ENCODE data around the gene PHYHIPL.

Gene PHYHIPL

GRCh38 chr10:59258890-59259289, 82.4 kb downstream of the PHYHIPL start:
- DNase-seq, result no peak

- DNase-seq, result no peak
Measured at GRCh38 chr10:59265141-59265540, 88.7 kb downstream of the PHYHIPL start.

- DNase-seq, result no peak
Measured at GRCh38 chr10:59266321-59266720, 89.9 kb downstream of the PHYHIPL start.

GRCh38 chr10:59268460-59268859, 92.0 kb downstream of the PHYHIPL start:
- no peak for DNase-seq

- no peak for DNase-seq
Measured at GRCh38 chr10:59269651-59270050, 93.2 kb downstream of the PHYHIPL start.

DNA sequence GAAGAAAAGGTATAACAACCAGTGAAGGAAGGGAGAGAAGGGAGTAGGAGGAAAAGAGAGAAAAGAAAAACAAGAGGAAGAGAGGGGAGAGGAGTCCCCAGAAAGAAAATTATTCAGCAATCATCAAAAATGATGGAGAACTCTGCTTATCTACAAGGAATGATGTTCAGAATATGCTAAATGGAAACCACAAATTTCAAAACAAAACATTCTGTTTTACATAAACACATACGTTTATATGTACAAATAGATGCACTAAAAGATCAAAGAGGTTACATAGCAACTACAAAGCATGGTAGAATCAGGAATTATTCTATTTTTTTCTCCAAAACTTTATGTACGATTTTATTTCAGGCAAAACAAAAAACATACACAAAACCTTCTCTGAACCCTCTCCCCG, 94.0 kb downstream of the PHYHIPL start:
- DNase-seq, result no peak

DNA sequence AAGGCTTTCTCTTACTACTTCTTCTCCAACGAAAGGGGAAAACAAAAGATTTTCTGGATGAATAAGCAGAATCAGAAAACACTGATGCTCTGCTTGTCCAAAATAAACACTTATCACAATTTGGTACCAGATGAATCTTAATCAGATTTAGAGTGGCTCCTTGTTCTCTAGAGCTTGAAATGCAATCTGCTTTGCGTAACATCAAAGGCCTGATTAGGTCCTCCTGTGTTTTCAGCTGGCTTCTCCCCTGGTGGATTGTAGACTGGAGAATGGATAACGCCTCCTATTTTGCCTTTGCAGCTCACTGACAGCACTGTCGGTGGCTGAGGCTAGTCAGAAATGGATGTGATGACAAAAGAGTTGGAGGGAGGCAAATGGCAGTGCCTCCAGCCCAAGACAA, 94.7 kb downstream of the PHYHIPL start:
- DNase-seq, result no peak

GRCh38 chr10:59272061-59272460, 95.6 kb downstream of the PHYHIPL start:
- no peak for DNase-seq

DNA sequence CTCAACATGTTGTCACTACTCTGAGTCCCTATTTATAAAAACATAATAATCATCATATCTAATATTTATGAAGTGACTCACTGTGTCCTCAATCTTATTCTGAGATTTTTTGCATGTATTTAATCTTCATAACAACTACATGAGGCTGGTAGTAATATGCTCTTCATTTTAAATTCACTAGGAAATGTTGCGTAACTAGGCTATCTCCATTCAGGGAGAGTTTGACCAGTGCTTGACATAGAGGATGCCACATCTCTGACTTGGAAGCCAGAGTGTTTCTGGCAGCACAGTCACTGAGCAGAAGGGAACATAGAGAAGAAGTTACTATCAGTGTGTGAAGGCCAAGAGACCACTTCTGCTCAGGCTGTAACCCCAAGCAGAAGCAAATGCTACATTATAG, 97.0 kb downstream of the PHYHIPL start:
- no peak for DNase-seq

GRCh38 chr10:59276133-59276532, 99.7 kb downstream of the PHYHIPL start:
- DNase-seq, result no peak

DNA sequence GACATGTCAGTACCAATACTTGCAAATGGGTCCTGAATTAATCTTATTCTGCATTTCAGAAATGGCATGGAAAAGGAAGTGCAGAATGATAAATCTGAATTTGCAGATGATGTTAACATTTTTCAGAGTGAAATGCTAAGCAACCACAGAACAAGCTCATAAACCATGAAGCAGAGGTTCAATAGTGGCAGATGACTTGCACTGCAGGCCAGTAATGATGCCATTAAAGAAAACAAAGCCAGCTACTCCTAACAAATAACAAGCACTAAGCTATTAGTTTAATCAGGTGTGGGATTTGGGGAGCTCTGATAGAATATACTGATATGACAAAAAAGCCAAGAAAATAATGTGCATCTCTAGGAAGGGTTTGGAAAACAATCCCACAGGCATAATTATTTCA, 100.5 kb downstream of the PHYHIPL start:
- DNase-seq, result no peak

- no peak for DNase-seq
Measured at GRCh38 chr10:59279476-59279875, 103.0 kb downstream of the PHYHIPL start.

GRCh38 chr10:59279991-59280505, 103.6 kb downstream of the PHYHIPL start:
- no peak for DNase-seq

- DNase-seq, result no peak
Measured at GRCh38 chr10:59281861-59282260, 105.4 kb downstream of the PHYHIPL start.

DNA sequence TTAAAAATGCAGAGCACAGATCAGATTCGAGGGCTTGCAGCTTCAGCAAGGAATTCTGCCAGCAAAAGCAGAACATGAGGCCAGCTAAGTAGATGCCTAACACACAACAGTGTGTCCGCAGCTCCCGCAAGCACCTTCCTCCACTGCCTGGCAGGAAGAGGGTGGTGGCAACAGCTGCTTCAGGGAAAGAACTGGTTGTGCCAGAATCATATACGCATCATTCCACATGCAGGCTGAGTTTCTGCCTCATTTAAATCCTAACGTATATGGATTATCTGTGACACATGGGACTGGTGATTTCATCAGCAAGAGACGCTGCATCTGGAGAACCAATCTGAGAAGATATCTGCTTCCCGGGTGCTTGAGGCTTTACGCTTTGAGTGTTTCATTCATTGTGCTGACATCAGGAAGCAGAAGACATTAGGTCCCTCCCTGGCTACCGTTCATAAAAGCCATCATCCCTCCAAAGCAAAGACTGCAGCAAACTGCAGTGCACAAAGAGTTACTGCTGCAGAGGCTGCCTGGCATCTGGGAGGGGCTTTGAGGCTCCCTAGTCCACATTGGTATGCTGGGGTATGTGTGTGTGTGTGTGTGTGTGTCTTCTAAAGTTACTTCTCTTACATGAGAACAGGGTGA, 107.1 kb downstream of the PHYHIPL start:
- no peak for DNase-seq

DNA sequence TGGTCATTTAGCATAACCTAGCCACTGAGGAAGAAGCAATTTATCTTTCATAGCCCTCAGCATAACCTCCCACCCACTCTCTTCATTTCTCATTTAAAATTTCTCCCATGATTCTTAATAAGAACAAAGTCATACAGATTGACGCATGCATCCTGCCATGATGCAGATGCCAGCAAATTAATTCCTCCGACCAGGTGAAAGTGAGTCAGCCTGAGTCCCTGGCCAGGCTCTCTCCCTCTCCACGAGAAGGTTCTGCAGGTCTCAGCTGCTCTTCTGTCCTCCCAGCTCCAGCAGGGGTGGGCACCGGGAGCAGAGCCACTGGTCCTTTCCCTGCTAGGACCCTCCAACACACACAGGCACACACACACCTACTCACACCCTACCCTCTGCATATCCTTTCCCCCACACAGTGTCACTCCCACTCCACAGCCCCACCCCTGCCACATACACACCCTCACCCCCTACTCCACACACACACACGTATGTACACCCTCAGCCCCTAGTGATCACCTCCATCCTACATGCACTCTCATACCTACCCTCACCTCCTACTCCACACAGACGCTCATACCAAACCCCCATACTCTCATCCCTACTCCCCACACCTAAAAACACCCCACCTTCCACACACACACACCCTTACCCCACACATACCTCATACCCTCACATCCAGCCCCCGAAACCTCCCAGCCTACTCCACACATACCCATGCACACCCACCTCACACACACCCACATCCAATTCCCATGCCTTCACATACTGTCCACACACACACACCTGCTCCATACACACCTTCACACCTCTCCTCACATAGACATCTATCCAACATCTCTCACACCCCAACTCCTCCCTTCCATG, 107.9 kb downstream of the PHYHIPL start:
- no peak for DNase-seq

- DNase-seq, result no peak
Measured at GRCh38 chr10:59285073-59285472, 108.6 kb downstream of the PHYHIPL start.

DNA sequence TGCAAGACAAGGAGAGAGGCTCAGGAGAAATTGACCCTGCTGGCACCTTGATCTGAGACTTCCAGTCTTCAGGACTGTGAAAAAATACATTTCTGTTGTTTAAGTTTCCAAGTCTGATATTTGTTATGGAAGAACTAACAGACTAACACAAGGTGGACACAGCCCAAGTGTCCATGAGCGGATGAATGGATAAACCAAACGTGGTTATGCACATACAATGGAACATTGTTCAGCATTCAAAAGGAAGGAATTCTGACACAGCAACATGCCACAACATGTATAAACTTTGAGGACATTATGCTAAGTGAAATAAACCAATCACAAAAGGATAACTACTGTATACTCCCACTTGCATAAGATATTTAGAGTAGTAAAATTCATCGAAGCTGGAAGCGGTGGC, 109.4 kb downstream of the PHYHIPL start:
- no peak for DNase-seq

DNA sequence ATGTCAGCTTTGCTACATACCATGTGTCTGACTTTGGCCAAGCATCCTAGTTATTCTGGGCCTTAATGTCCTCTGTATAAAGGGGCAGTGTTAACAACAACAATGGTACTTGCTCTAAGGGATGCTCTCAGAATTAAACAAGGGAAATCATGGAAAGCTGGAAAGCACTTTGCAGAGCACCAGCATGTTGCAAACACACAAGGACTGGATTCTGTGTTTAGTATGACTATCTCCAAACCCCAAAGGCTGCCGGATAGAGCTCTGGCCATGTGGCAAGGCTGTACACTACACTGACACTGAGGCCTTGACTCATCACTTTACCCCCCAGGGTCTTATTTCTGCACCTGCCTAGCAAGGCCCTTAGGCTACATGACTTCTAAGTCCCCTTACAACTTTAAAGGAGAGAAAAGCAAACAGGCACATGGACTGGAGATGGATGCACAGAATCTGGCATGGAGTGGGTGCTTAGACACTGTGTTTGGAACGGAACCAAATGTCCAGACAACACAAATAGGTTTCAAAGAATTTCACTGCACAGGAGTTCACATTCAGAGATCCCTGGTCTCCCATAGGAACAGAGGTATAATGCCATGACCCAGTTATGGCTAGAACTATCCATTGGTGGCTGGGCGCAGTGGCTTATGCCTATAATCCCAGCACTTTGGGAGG, 111.3 kb downstream of the PHYHIPL start:
- no peak for DNase-seq

- DNase-seq, result no peak
Measured at GRCh38 chr10:59289853-59290252, 113.4 kb downstream of the PHYHIPL start.

DNA sequence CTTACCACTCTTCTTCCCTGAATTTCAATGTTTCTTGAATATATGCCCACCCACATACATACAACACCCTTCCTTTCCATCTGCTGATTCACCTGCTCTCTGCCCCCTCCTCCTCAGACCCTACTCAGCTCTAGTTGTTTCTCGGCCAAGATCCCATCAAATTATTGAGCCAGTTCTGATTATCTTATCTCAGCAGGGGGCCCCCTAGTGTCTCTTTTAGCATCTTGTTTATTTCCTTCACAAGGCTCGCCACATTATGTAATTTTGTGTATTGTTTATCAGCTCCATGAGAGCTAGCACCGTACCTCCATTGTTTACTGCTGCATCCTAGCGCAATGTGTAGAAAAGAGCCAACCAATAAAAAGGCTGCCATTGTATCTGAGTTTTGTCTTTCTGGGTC, 114.0 kb downstream of the PHYHIPL start:
- no peak for DNase-seq

Measured in DMS 273 treated with DMSO at 0.1 percent for 48 hours (cell line).